Keratinocyte (primary cell): Measurements from ENCODE around the gene MYO7B. TPM values are rescaled to one million over a fixed set of nuclear protein-coding genes. Genes with fewer than 3 reads are reported as not detected.

ENCODE experiments used
- DNase-seq: peaks from one replicate; pipeline ENCODE4 v3.0.0-alpha.2; 2011; ENCODE audit warnings: low read depth, missing footprints, low spot score
- FAIRE-seq: peaks from 2 replicates; lab custom pipeline; 2011; peaks lifted over from hg19 to GRCh38; lab: Jason Lieb, UNC
- H2AFZ ChIP-seq: 2 replicates; pipeline ENCODE4 v1.6.0; 2012; ENCODE audit warnings: low read length, control low read depth, inconsistent platforms; ENCODE audit not compliant: control insufficient read depth
- H3K27ac ChIP-seq: 2 replicates; pipeline ENCODE4 v1.5.1; 2011; ENCODE audit warnings: low read length; ENCODE audit not compliant: control insufficient read depth, insufficient read depth
- H3K27me3 ChIP-seq: 3 replicates; pipeline ENCODE4 v1.6.0; 2011; ENCODE audit warnings: low read length; ENCODE audit not compliant: control insufficient read depth, insufficient read depth; ENCODE audit errors: extremely low read depth
- H3K36me3 ChIP-seq, 2 experiments: 2 replicates in 1 of 2; 3 replicates in 1 of 2; pipeline ENCODE4 v1.5.1; 2011; ENCODE audit warnings: low read length in 2 of 2, mild to moderate bottlenecking in 1 of 2; ENCODE audit not compliant: control insufficient read depth in 2 of 2, insufficient read depth in 2 of 2; ENCODE audit errors: extremely low read depth in 1 of 2
- H3K4me1 ChIP-seq: 3 replicates; pipeline ENCODE4 v1.5.1; 2011; ENCODE audit warnings: low read length; ENCODE audit not compliant: control insufficient read depth, insufficient read depth; ENCODE audit errors: extremely low read depth
- H3K4me2 ChIP-seq: 3 replicates; pipeline ENCODE4 v1.6.0; 2011; ENCODE audit warnings: low read depth, low read length; ENCODE audit not compliant: control insufficient read depth, insufficient read depth; ENCODE audit errors: extremely low read depth
- H3K4me3 ChIP-seq, 3 experiments: fragments of 200-600 bp in 1 of 3; sonication (generic) in 1 of 3; 2 replicates in 2 of 3; 3 replicates in 1 of 3; pipeline ENCODE4 v1.5.1; 2011 to 2016; ENCODE audit warnings: low read length in 3 of 3, mild to moderate bottlenecking in 3 of 3, control low read depth in 2 of 3, inconsistent platforms in 1 of 3, low read depth in 1 of 3, mixed read lengths in 1 of 3, mixed run types in 1 of 3, moderate library complexity in 1 of 3; ENCODE audit not compliant: control insufficient read depth in 2 of 3, insufficient read depth in 2 of 3; ENCODE audit errors: extremely low read depth in 1 of 3
- H3K79me2 ChIP-seq: 2 replicates; pipeline ENCODE4 v1.6.0; 2012; ENCODE audit warnings: low read length; ENCODE audit not compliant: control insufficient read depth, insufficient read depth
- H3K9ac ChIP-seq: 3 replicates; pipeline ENCODE4 v1.6.0; 2011; ENCODE audit warnings: low read length; ENCODE audit not compliant: control insufficient read depth, insufficient read depth; ENCODE audit errors: extremely low read depth
- H3K9me1 ChIP-seq: 3 replicates; pipeline ENCODE4 v1.6.0; 2011; ENCODE audit warnings: low read length; ENCODE audit not compliant: control insufficient read depth, insufficient read depth; ENCODE audit errors: extremely low read depth
- H3K9me3 ChIP-seq: 2 replicates; pipeline ENCODE4 v1.5.1; 2012; ENCODE audit warnings: low read depth, low read length; ENCODE audit not compliant: control insufficient read depth
- H4K20me1 ChIP-seq: 3 replicates; pipeline ENCODE4 v1.6.0; 2011; ENCODE audit warnings: low read length; ENCODE audit not compliant: control insufficient read depth, insufficient read depth; ENCODE audit errors: extremely low read depth
- EZH2 ChIP-seq: IDR thresholded peaks from one replicate; pipeline ENCODE4 v1.6.1; 2012; ENCODE audit warnings: inconsistent platforms, mild to moderate bottlenecking, low read length, moderate library complexity
- dilution Hi-C: fragments of 300-500 bp; cut with MboI; formaldehyde crosslinking; loops from one replicate; pipeline ENCODE4 v1.7.0; 2020; ENCODE audit warnings: low sequenced_read_pairs; ENCODE audit not compliant: extremely low pct_ligation_motif_present
- polyA plus RNA-seq, 5 experiments: library from polyadenylated mRNA; depleted of rRNA in 3 of 5; stranded (reverse) in 3 of 5; stranded (forward) in 1 of 5; unstranded in 1 of 5; fragments of >200 nt; gene quantifications; 1 replicate in 1 of 5; 2 replicates in 3 of 5; 3 replicates in 1 of 5; pipeline versions ENCODE4 v1.2.1 to v1.2.3, GENCODE V29; 2011 to 2012; ENCODE audit warnings: missing spikeins in 2 of 5, low read depth in 1 of 5, low replicate concordance in 1 of 5
- TF ChIP-seq, protein P1 (sequence below), 3 experiments: IDR thresholded peaks in 1 of 3; conservative IDR thresholded peaks in 1 of 3; optimal IDR thresholded peaks in 1 of 3; 2 replicates in 2 of 3; 3 replicates in 1 of 3; pipeline versions ENCODE3 to v1.5.1; 2011; ENCODE audit warnings: low read length in 3 of 3, mild to moderate bottlenecking in 3 of 3, moderate library complexity in 2 of 3, control low read depth in 1 of 3, inconsistent platforms in 1 of 3; ENCODE audit not compliant: insufficient read depth in 2 of 3; ENCODE audit errors: extremely low read depth in 1 of 3

The MYO7B gene
- polyA plus RNA-seq, 1 donor (not counting 4 experiments of a cell fraction or from before 2014, with no cell fraction given) = not detected

DNA sequence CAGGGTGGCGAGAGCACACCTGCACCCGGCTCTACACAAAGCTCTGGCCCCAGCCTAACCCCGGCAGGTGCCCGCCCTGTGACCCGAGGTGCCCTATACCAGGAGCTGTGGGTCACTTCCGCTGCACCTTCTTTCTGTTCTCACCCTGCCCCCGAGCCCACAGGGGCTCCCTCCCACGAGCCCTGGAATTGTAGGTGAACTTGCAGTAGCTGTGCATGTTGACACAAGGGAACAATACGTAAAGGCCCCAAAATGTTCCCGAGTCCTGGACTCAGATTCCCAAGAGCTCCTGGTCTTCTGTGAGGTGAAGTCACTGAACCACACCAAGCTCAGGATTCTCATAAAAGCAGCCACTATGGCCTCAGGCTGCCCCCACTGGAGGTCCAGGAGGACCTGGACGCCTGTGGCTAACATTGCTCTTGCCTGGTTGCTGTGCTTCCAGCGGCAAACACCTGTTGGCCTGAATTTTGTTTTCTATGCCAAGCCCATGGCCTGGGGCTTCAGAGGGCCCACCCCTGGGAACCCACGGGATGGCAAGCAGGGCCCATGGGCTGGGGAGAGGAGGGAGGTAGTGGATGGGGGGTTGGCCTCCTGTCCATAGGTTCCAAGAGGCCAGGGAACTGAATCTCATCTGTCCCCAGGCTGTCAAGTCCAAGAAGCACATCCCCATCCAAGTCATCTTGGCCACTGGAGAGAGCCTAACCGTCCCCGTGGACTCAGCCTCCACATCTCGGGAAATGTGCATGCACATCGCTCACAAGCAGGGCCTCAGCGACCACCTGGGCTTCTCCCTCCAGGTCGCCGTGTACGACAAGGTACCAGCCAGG is 87.3 kb downstream of the MYO7B start:
- Histone ChIP-seq H4K20me1 (no peaks in the 10 kb centered on the region), H3K4me1 (peaks cover 5% of the 10 kb centered on the region), H3K9ac (no peak overlapping the region), H3K79me2 (no peaks in the 10 kb centered on the region), H3K9me3 (no peaks in the 10 kb centered on the region), H3K9me1 (no peaks in the 10 kb centered on the region), H3K36me3 (no peaks in the 10 kb centered on the region), H3K27me3 (peaks cover 7% of the 10 kb centered on the region), H3K4me2 (no peak overlapping the region), H2AFZ (no peak overlapping the region), H3K27ac (no peak overlapping the region), H3K4me3 (no peak overlapping the region)
- dilution Hi-C loops = no loop called here
- DNase-seq = no peak
- no peak for TF ChIP-seq EZH2
- TF ChIP-seq, protein P1, sequence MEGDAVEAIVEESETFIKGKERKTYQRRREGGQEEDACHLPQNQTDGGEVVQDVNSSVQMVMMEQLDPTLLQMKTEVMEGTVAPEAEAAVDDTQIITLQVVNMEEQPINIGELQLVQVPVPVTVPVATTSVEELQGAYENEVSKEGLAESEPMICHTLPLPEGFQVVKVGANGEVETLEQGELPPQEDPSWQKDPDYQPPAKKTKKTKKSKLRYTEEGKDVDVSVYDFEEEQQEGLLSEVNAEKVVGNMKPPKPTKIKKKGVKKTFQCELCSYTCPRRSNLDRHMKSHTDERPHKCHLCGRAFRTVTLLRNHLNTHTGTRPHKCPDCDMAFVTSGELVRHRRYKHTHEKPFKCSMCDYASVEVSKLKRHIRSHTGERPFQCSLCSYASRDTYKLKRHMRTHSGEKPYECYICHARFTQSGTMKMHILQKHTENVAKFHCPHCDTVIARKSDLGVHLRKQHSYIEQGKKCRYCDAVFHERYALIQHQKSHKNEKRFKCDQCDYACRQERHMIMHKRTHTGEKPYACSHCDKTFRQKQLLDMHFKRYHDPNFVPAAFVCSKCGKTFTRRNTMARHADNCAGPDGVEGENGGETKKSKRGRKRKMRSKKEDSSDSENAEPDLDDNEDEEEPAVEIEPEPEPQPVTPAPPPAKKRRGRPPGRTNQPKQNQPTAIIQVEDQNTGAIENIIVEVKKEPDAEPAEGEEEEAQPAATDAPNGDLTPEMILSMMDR (optimal IDR thresholded peaks at IDR 0.05 in 1 of 3, IDR thresholded peaks at IDR 0.05 in 1 of 3, conservative IDR thresholded peaks at IDR 0.05 in 1 of 3; ENCODE audit: extremely low read depth in 1 of 3, insufficient read depth in 2 of 3, low read length in 3 of 3) = no peak
- FAIRE-seq = no peak

DNA sequence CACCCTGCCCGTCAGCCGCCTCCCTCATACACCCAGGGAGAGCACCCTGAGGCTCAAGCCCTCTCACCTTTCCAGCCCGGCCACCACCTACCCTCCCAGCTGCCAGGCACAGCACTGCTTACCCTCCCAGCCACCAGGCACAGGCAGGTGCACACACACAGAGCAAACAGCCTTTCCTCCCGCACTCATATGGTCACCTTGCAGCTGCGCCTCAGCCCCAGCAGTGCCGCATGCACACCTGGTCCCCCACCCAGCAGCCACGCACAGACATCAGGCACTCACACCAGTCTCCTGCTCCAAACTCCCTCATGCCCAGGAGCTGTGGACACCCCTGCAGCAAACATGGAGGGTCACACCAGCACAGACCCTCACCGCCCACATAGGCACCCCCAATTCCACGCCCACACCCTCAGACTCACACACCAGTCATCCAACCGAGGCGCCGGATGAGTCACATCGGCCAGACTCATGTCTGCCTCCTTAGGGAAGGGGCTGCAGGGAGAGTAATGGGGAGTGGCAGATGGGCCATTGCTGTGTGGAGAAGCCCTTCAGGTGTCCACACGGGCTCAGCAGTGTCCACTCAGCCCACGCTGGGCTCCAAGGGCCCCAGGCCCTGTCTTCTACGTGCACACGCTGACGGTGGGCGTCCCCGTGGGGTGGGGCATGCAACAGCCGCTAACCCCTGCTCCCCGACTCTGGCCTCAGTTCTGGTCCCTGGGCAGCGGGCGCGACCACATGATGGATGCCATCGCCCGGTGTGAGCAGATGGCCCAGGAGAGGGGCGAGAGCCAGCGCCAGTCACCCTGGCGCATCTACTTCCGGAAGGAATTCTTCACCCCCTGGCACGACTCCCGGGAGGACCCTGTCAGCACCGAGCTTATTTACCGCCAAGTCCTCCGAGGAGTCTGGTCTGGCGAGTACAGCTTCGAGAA is 88.2 kb downstream of the MYO7B start:
- dilution Hi-C loops = no loop called here
- Histone ChIP-seq H3K4me1 (peaks cover 5% of the 10 kb centered on the region), H3K9ac (no peak overlapping the region), H4K20me1 (no peaks in the 10 kb centered on the region), H3K36me3 (no peaks in the 10 kb centered on the region), H3K9me1 (no peaks in the 10 kb centered on the region), H3K4me3 (no peak overlapping the region), H3K27me3 (peaks cover 7% of the 10 kb centered on the region), H3K27ac (no peak overlapping the region), H3K4me2 (no peak overlapping the region), H3K9me3 (no peaks in the 10 kb centered on the region), H2AFZ (no peak overlapping the region), H3K79me2 (no peaks in the 10 kb centered on the region)
- DNase-seq = no peak
- no peak for FAIRE-seq
- TF ChIP-seq, protein P1 (optimal IDR thresholded peaks at IDR 0.05 in 1 of 3, IDR thresholded peaks at IDR 0.05 in 1 of 3, conservative IDR thresholded peaks at IDR 0.05 in 1 of 3; ENCODE audit: extremely low read depth in 1 of 3, insufficient read depth in 2 of 3, low read length in 3 of 3) = no peak
- no peak for TF ChIP-seq EZH2
